ENCODE results near the gene ULK2. TPM values are rescaled to one million over a fixed set of nuclear protein-coding genes. Genes with fewer than 3 reads are reported as not detected.

ULK2 gene
- total and polyA plus RNA-seq, 10 of the 15 experiments (the other 5 are each of a cell fraction or from before 2014, with no cell fraction given): 0.29 to 5.3 (median 1.6) TPM

GRCh38 chr17:19747159-19747719, 120.5 kb downstream of the ULK2 start:
- Histone ChIP-seq H3K27me3 (replicated peaks in 1 of 2; ENCODE audit: control insufficient read depth in 2 of 2, insufficient read depth in 2 of 2, low read length in 1 of 2) (no peaks in the 10 kb centered on the region), H3K79me2 (ENCODE audit: control insufficient read depth, insufficient read depth, low read length) (no peaks in the 10 kb centered on the region), H3K9me3 (replicated peaks; ENCODE audit: control insufficient read depth, insufficient read depth, low read length) (no peaks in the 10 kb centered on the region), H3K36me3 (ENCODE audit: control insufficient read depth in 2 of 2, insufficient read depth in 2 of 2, low read length in 1 of 2) (no peaks in the 10 kb centered on the region), H3K4me3 (no peak overlapping the region), H3K27ac (ENCODE audit: control insufficient read depth, insufficient read depth) (no peak overlapping the region), H3K4me1 (ENCODE audit: control insufficient read depth, insufficient read depth, low read length) (peaks cover 14% of the 10 kb centered on the region), H2AFZ (ENCODE audit: control insufficient read depth, low read depth, low read length) (no peak overlapping the region), H3K9ac (ENCODE audit: control insufficient read depth, insufficient read depth, low read length) (no peak overlapping the region), H3K4me2 (ENCODE audit: control insufficient read depth, insufficient read depth) (no peak overlapping the region), H4K20me1 (ENCODE audit: control insufficient read depth, insufficient read depth) (no peaks in the 10 kb centered on the region)
- ChIA-PET SMC1A (ENCODE audit: uncharacterized antibody, unreplicated experiment) (no interaction called here), POLR2A (no interaction called here), RAD21 (ENCODE audit: unreplicated experiment) (no interaction called here), CTCF (no interaction called here)
- DNase-seq (ENCODE audit: low read depth, low spot score): no peak
- in situ Hi-C loops (cut with MboI): no loop called here
- BruUV-seq (replicated peaks): no TSS peak
- intact Hi-C loops (cut with micrococcal nuclease; ENCODE audit: unreplicated experiment): no loop called here
- no peak for FAIRE-seq
- ATAC-seq: no peak
- TF ChIP-seq CEBPB (IDR thresholded peaks at IDR 0.05; ENCODE audit: borderline replicate concordance in 1 of 2, low read depth in 2 of 2, low read length in 2 of 2) (no peak), WRNIP1 (IDR thresholded peaks at IDR 0.05; ENCODE audit: borderline replicate concordance, low read depth, low read length) (no peak), ASH2L (IDR thresholded peaks at IDR 0.05; ENCODE audit: borderline replicate concordance, low read depth) (no peak), BCLAF1 (IDR thresholded peaks at IDR 0.05) (no peak), RFX5 (IDR thresholded peaks at IDR 0.05; ENCODE audit: low read depth, low read length) (no peak), SKIL (IDR thresholded peaks at IDR 0.05; ENCODE audit: low read depth, poor library complexity, severe bottlenecking) (no peak), BACH1 (IDR thresholded peaks at IDR 0.05; ENCODE audit: borderline replicate concordance) (no peak), KDM1A (IDR thresholded peaks at IDR 0.05; ENCODE audit: borderline replicate concordance) (no peak)
- WGBS (ENCODE audit: insufficient coverage, insufficient replicate concordance, low lambda C conversion rate, missing lambda C conversion rate): 57% methylated on average over 13 of the region's 13 CpGs
